SK-N-SH (cell line): Measurements from ENCODE around the gene ITPA.

Source experiments
- FOXM1 ChIP-seq: IDR thresholded peaks from 2 replicates; pipeline ENCODE4 v1.4.0; 2012; ENCODE audit warnings: low read depth, mild to moderate bottlenecking
- YY1 ChIP-seq: IDR thresholded peaks from 2 replicates; pipeline ENCODE4 v1.4.0; 2012; ENCODE audit warnings: low read depth, mild to moderate bottlenecking
- TF ChIP-seq, protein P1 (sequence below): fragments of 200-600 bp; sonication (generic); IDR thresholded peaks from 2 replicates; pipeline ENCODE4 v1.6.1; 2017; ENCODE audit warnings: antibody characterized with exemption, mild to moderate bottlenecking, moderate library complexity

DNA sequence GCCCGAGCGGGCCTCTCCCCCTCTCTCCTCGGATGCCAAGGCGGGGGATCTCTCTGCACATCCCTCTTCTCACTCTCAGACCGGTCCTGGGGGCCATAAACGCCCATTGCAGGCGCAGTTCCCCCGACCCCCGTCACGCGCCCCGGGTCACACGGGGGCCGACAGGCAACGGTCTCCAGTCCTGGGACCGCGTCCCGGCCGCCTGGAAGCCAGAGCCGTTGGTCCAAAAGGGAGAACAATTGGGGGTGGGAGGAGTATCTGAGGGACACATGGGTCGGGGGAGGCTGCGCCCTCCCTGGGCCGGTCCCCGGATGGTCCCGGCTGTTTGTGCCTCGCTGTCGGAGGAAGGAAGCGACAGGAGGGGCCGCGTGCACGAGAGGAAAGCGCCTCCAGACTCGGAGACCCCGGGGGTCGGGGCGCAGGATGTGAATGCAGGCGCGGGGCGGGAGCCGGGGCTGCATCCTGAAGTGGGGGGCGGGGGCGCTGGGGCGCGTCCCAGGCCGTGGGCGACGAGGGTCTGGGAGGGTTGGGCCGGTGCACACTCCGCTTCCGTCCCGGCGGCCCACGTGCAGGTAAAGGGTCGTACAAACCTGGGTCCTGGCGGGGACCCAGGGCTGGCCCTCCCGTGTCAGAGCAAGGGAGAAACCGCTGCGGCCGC lies 28.8 kb downstream of the ITPA start:
- TF ChIP-seq YY1, result no peak
- TF ChIP-seq, protein P1, sequence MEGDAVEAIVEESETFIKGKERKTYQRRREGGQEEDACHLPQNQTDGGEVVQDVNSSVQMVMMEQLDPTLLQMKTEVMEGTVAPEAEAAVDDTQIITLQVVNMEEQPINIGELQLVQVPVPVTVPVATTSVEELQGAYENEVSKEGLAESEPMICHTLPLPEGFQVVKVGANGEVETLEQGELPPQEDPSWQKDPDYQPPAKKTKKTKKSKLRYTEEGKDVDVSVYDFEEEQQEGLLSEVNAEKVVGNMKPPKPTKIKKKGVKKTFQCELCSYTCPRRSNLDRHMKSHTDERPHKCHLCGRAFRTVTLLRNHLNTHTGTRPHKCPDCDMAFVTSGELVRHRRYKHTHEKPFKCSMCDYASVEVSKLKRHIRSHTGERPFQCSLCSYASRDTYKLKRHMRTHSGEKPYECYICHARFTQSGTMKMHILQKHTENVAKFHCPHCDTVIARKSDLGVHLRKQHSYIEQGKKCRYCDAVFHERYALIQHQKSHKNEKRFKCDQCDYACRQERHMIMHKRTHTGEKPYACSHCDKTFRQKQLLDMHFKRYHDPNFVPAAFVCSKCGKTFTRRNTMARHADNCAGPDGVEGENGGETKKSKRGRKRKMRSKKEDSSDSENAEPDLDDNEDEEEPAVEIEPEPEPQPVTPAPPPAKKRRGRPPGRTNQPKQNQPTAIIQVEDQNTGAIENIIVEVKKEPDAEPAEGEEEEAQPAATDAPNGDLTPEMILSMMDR, result no peak
- TF ChIP-seq FOXM1, result no peak
